Measurements from ENCODE around the gene LIX1.
"Not testable (repeated sequence)": the region's sequence is repeated elsewhere in the genome, so short reads cannot be mapped to it uniquely, and the experiment has no call there.

LIX1 gene

DNA sequence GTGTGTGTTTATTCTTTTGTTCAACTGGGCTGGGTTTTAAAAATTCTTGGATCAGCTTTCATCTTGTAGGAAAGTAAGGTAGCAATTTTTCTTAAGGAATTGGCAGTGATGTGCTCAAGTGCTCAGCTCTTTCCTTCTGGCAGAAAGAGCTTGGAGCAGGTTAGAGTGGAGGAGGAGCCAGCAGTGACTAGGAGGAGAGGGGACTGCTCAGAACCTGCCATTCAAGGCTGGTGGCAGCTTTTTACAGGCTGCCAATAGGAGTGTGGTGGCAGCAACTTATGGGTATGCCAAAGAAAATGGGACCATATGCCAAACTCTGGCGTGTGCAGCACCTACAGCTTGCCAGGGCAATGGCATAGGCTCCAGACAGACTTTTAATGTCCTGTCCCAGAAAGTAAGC is 2.2 kb downstream of the LIX1 start:
- DNase-seq, result not testable (repeated sequence)

DNA sequence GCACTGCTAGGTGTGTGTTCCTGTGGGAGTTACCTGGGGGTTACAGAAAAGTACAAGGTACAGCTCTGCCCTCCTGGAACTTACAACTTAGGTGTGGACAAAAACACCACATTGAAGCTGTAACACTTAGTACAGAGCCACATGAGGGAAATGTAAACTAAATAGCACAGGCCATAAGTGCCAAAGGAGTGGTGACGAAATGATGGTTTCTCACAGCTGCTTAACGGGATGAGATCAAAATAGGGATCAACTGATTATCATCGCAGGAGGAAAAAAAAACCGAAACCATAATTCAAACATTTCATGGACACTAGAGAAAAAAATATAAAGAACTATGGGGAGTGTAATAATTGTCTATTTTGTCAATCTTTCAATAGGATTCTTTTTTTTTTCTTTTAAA is 5.9 kb downstream of the LIX1 start:
- DNase-seq, result no peak

DNA sequence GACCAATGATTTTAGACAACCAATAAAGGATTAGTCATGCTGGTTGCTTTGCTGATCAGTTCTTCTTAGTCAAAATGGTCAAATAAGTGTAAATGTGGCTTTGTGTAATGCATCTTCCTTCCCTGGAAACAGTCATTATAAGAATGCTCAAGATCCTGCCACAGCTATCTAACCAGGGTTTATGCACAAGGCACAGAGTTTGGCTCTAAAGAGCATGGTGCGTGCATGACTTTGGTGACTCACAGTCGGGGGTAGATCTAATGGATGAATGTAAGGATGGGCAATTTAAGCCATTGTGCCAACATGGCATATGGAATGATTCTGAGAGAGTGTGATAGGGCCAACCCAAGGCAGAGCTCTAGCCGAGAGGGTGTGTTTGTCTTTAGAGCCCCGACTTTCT is 6.5 kb downstream of the LIX1 start:
- DNase-seq, result no peak

DNA sequence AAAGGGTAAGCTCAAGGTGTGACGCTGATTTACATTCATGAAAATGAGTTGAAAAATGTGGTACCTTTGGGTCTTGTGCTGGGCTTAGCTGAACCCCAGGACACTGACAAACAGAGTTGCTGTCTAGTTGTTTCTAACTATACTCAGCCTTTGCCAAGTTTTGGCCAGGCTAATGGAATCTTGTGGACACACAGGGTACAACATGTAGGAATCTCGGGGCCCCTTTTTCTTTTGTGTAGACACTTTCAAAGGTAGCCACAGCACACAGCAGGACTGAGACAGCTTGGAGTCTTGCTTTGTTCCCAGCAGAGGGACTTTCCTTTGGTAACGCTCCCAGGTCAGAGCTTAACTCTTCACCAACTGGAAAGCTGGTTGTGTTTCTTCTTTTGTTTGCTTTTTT is 7.8 kb downstream of the LIX1 start:
- no peak for DNase-seq

DNA sequence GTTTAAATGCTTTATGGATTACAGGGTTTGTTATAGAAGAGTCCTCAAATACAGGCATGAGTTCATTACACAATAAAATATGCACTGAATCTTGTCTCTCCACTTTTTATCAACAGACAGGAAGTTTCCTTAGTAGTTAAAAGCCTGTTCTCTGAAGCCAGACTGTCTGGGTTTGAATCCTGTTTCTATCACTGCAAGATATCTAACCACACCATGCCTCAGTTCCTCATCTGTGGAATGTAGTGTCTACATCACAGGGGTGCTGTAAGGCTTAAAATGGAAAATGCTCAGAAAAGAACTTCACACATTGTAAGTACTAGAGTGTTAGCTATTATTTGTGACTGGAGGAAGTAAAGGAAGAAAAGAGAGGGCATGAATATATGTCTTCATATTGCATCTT is 9.3 kb downstream of the LIX1 start:
- no peak for DNase-seq

DNA sequence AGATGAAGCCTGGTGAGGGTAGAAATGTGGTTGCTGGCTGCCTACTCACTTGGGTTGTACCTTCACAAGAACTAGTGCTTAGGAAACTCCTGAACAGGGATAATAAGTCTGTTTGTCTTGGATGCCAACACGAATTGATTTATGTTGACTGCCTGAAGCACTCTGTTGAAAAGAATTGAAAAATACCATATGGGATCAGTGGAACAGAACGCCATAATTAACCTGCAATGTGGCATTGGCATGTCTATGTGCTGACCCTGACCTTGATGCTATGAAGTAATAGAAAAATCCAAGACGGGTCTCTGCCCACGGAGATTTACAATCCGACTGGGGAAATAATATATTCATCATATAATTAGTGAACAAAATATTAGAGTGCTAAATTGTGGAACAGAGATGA is 10.5 kb downstream of the LIX1 start:
- DNase-seq, result no peak

DNA sequence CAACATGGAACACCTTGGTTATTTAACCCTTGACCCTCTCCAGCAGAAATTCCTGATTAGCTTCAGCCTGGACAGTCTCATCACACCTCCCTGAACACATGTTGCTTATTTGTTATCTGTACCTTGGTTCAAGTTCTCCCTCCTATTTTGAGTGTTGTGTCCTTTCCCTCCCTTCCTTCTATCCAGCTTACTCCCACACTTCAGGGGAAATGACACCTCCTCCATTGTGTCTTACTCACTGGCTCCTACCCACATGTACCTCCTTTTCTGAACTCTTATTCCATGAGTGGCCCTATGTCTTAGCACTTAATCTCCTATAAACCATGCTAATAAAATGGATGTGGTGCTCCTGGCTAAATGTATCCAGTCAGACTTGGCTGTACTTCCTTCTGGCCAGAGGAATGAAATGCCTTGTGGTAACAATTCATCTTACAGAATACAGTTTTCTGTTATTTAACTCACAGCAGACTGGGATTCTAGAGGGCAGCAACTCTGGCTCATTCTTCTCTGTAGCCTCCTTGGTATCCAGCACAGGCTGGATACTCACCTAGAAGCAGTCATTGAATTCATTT is 11.2 kb downstream of the LIX1 start:
- DNase-seq, result no peak

DNA sequence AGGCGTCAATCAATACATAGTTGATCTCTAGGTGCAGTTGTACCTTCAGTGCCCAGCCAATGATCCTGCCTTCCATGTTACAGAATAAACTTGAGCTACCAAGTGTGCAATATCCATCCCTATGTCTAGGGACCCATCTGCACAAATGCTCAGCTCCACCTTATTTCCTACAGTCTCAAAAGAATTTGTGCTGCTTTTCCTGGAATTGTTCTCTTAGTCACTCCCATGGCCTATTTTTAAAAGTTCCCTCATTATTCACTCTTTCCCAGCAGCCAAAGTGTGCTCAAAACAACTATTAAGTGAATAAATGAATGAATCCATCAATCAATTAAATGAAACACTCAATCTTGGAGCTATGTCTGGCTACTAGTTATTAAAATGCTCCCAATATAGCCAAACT is 14.7 kb downstream of the LIX1 start:
- no peak for DNase-seq

DNA sequence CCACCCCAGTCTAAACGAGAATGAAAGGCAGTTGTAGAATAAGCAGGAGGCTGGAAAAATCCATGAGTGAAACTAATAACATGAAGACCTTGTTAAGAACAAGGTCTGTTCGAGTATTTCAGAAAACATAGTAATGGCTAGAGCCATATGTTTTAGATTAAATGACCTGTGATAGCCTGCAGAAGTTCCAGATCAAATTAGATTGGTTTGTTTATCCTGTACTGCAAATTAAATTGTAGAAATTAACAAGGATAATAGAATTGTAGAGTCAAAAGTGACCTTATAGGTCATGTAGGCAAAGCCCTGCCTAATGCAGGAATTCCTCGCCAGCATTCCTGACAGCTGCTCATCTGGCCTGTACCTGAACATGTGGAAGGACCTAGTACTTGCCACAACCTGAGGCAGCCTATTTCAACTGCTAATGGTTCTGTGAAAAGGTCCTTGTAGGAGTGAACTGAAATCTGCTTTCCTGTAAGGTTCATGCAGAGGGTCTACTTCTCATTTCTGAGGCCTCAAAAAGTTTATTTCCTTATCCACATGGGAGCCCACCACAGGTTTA is 17.2 kb downstream of the LIX1 start:
- peak in 1 of 2 experiments; percentile 16 for DNase-seq

DNA sequence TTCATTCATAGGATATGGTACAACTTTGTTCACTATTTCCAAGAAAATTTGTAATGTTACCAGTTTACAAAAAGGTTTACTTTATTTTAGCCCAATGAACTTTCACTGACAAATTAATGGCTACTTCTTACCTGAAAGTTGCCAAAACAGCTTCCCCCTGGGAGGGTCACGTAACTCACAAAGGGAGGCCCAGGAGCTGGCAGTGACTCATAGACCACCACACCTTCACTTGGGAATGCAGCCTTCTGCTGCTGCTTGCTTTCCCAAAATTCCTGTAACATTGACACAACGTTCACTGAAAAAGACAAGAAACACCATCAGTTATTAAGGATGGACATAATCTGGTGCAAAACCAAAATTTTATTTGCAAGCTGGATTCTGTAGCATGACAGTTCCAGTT is 18.1 kb downstream of the LIX1 start:
- DNase-seq, result no peak

DNA sequence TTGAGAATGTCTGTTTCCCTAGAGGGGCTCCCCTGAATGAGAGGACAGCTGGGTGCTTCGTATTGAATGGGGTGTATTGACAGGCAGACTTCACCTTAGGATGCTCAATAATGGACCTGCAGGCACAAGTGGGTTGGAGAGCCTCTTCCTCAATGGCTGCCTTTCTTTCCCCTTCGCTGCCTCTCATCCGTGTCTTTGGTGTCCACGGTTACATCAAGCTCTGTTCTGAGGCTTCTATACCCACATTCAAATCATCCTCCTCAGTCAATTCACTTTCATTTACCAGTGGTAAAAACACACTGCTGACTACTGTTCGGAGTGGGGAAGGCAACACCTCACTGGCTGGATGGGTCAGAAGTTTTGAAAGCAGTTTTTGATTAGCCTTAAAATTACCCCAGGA is 20.6 kb downstream of the LIX1 start:
- DNase-seq, result no peak

DNA sequence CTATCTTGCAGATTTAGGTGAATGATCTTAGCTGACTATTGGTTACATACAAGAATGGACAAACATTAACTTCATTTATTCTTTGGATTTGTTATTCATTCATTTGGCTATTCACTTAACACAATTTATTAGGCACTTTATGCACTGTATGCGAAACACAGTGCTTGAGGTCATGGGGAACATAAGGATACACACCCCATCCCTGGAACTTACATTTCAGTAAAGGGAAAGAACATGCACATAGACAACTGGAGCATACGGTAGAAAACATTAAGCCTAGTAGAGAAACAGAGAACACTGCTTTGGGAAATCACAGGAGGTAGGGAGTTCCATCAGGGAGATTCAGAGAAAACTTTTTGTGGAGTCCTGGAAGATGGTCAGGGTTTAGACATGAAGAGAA is 22.2 kb downstream of the LIX1 start:
- DNase-seq, result no peak

DNA sequence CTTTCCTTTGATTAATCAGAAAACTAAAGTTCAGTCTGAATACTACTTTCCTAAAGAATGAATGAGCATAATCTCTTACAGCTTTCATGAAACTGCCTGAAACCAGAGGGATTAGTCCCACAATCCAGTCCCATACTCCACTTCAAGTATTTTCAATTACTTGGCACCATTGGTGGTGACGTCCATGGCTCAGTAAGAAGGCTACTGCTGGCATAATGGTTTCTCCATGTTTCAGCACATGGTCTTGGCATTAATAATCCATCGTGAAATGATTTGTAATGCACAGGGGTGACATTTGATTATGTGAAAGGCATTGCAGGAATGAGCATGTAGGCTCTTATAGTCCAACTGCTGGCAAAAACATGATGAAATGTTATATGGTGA is 23.4 kb downstream of the LIX1 start:
- no peak for DNase-seq

DNA sequence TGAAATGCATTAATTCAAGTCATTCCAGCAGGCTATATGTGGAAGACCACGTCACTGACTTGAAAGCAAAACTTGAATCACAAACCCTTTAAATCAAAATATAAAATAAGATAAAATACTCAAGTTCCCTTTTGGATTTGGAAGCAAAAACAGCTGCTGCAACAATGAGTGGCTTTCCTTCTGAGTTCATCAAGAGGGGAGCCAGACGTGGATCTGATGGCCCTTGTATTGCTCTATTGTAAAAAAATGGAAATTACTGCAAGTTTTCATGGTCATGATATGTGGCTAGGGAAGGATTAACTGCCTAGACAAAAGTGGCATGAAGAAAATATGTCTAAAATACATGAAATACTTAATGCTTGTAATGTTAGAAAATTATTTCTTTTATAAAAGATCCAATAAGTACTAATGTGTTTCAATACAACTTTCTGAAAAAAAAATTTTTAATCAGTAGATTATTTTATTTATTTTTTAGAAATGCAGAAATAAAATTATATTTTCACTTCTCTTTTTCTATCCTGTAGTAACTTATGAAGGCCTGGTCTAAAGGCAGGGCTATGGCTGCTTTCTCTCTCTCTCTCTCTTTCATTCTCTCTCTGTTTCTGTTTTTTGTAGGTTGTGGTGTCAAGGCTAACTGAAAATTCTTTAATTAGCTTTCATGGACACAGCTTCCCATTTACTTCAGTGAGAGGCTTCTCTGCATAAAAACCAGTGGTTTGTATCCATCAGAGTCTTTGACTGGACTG is 24.0 kb downstream of the LIX1 start:
- DNase-seq, result no peak

DNA sequence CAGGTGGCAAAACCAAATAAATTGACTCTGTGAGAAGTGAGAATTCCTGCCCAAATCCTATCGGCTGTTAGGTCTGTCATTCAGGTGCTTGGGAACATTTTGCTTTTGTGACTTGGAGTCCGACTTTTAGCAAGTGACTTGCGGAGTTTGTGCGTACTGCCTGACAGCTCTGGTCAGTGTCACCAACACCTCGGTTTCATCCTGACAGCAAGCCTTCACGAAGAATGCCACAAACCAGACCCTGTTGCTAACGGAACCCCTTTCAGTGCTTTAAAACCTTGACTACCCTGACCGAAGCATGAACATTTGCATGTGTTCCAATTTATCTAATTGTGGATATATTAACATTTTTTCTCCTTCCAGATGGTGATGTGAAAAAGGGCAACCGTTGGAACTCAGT is 26.5 kb downstream of the LIX1 start:
- no peak for DNase-seq

DNA sequence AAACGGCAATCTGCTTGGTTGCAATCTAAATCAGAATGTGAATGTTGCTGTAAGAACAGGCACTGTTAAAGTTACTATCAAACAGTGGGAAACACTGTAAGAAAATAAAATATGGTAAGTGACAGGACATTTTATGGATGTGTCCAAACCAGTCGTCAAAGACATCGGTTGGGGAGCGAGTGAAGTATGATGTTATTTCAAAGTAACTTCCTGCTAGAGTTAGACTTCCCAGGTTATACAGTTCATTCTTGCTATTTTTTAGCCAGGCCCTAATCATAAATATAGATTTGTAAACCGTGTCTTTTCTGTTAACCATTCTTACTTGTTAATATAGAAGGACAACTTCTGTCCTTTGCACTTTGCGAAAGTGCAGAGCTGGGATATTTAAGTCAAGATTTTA is 30.2 kb downstream of the LIX1 start:
- DNase-seq, result no peak

DNA sequence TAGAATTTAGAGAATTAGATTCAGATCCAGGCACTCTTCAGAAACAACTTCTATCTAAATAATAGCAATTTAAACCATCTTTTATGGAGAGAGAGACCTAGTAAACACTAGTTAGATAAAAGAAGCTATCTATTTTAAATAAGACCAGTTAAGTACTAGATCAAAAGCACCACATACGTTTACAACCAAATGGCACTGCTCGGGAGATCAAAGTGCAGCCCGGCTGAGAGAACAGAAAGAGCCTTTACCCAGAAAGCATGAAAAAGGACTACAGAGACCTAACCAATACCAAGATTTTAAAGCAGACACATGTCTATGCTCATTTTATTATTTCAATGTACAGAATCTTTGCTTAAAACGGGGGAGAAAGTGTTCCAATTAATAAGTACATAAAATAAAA is 30.8 kb downstream of the LIX1 start:
- no peak for DNase-seq

DNA sequence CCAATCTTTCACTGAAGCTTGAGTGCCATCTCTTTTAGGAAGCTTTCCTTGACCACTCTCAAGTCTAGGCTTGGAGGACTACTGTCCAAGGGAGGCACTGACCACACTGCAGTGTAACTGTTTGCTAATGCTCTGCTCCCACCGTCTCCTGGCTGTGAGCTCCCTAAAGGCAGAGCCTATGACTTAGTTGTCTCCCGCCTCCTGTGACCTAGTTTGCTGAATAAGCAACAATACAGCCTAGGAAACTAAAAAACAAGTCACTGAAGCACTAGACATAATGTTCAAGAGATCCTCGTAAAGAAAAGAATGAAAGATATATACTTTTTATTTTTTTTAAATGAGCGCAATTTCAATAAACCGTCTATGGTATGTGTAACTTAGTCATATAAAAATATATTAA is 31.4 kb downstream of the LIX1 start:
- DNase-seq, result no peak

DNA sequence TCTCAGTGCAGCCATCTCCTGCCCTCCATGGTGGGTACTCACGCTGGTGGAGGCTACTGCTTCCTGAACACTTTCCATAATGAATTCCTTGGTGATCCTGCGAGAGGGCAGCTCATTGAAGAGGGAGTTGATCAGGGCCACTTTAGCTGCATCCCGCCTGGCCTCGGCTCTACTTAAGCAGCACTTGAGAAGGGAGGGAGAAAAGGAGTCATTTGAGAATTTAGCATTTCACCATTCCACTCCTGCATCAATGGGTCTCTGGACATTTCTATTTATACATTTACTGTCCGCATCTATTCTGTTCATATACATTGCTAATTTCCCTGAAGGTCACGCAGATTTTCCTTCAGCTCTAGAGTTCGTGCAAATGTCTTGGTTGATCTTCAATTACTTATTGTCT is 35.1 kb downstream of the LIX1 start:
- peak in 1 of 2 experiments; percentile 5 for DNase-seq

DNA sequence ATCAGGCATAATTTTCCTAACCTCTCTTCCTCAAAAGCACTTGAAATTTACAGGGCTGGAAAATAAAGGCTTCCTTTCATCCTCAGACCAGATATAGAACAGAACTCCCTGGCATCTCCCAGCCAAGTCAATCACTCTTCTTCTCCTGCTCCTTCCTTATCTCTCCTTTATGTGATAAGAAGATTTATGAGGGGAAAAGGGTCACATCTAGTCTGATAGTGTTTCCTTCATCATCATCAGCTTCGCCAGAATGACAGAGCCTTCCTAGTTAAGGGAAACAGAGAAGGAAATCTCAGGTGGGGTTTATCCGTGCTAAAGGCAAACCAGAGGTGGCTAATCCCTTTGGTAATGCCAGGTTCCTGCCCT is 36.2 kb downstream of the LIX1 start:
- no peak for DNase-seq

DNA sequence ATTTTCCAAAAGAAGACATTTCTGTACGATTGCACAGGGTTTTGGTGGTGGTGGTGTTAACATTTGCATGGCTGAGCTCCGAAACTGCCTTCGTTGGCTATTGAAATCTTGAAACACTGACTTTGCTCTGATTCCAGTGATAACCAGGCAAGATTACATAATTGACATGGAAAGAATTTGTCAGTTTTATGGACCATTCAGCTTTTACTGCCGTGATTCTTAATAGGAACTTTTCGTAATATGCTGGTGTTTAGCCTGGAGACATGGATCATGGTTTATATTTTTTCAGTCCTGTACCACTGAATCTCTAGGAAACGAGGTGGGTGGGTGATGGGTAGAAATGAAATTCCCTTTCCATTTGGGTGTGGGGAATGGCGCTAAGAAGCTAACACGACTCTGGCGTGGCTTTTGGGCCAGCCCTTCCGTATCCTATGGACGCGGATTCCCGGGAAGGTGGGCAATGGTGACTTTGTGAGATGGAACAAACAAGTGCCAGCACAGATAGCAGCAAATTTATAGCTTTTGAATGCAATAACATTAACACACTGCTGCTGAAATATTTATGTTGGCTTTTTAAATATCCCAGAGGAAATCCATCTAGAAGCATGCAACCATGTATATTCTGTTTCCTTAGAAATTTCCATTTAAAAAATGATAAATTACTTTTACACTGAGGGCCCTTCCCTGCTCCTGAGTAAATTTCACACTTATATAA is 36.8 kb downstream of the LIX1 start:
- no peak for DNase-seq

DNA sequence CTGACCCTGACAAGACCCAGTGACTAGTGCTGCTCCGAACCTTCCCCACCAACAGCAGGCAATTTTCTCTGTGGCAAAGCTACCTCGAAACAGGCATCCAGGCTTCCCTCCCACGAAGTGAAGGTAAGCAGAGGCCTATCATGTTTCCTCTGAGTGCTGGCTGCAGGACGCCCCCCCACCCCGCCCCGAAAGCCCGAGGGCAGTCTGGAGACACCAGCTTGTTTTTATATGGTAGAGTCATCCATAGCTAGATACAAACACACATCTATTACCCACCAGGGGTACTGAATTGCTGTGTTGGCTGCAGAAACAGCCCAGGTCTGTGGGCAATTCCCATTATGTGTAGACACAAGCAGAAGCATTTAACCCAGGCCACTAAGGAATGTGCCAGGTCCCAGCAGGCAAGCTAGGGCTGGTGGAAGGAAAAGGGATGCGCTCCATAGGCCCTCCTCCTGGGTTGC is 40.4 kb downstream of the LIX1 start:
- DNase-seq, result no peak

DNA sequence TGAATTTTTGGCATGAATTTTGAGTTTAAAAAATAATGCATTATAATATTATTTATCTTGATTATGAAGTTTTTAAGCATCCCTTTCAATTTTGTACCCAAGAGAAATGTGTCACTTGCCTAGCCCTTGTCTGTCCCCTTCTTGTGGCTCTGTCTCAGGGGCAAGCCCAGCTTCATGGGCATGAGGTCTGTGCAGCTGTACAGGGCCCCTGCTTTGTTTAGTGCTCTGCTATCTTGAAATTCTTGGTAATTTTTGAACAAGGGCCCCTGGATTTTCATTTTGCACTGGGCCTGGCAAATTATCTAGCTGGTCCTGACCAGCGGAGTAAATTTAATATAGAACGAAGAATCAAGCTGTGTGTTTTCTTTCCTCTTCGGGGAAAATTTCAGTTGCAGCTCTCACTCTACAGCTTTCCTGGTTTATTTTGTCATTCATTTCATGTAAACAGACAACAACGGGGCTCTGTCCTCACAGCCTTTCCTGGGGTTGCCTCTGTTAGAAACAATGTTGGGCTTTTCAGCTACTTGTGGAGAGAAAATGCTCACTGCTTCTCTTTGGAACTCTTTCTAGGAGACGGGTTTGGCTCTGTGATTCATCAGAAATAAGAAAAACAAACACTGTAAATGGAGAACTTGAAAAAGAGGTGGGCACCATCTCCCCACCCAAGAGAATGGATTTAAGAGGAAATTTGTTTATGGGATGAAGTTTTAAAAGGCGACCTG is 41.1 kb downstream of the LIX1 start:
- no peak for DNase-seq

DNA sequence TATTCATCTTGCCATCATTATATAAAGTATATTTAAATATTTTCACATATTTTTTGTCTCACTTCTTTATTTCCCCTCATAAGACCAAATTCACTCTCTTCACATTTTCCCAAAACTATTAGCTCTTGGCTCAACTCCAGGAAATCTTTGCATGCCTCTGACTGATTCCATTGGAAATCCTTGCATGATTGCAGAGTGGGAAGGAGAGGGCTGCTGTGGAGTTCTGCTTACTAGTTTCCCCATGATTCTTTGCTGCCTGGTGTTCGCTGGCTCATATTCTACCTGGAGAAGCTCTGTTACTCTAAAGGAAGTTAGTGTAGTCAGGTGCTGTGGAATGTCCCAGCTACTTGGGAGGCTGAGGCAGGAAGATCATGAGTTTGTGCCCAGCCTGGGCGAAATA is 41.9 kb downstream of the LIX1 start:
- DNase-seq, result no peak

Measured in NCI-H524 (cell line).